ENCODE data around the gene TIMM50. TPM values are rescaled to one million over a fixed set of nuclear protein-coding genes. Genes with fewer than 3 reads are reported as not detected.
A peak's percentile ranks its signal among the peaks of the same experiment; 100 is the strongest.
"Not testable (repeated sequence)": the region's sequence is repeated elsewhere in the genome, so short reads cannot be mapped to it uniquely, and the experiment has no call there.

Gene TIMM50
- total and polyA plus RNA-seq, 2 of the 13 experiments (the other 11 are each of a cell fraction or from before 2014, with no cell fraction given): 91.1 to 92.5 TPM

GRCh38 chr19:39451257-39451656 is 29.4 kb upstream of the TIMM50 start:
- POLR2A ChIA-PET; H3K27me3 ChIP-seq (ENCODE audit: control insufficient read depth in 1 of 2, insufficient read depth in 2 of 2, low read length in 2 of 2); H2AFZ ChIP-seq (ENCODE audit: low read length); in situ Hi-C loops (cut with HindIII; ENCODE audit: extremely low pct_ligation_motif_present, low pct_unique_long_range_greater_than_20kb); CTCF ChIA-PET (ENCODE audit: low intra/inter-chr PET ratio, low total read pairs); H4K20me1 ChIP-seq (ENCODE audit: insufficient read depth, low read length); ATAC-seq; H3K4me2 ChIP-seq (ENCODE audit: low read depth, low read length); H3K27ac ChIP-seq (ENCODE audit: extremely low read length, insufficient read depth, low read length); FAIRE-seq; DNase-seq (ENCODE audit: low spot score); H3K9me3 ChIP-seq (ENCODE audit: low read length); intact Hi-C loops (cut with micrococcal nuclease; ENCODE audit: unreplicated experiment); H3K4me3 ChIP-seq (replicated peaks in 1 of 3; ENCODE audit: insufficient read depth in 1 of 3, low read depth in 2 of 3, low read length in 3 of 3); BruUV-seq (replicated peaks); H3K9ac ChIP-seq (ENCODE audit: insufficient read depth, low read depth, low read length): not testable (repeated sequence)
- Histone ChIP-seq H3K36me3 (replicated peaks in 1 of 2; ENCODE audit: control insufficient read depth in 1 of 2, insufficient read depth in 2 of 2, low read length in 2 of 2) (peaks cover 16 to 40% of the 10 kb centered on the region in 2 experiments; a peak in 4 of 5 replicates), H3K79me2 (ENCODE audit: insufficient read depth, low read length) (peaks cover 64% of the 10 kb centered on the region), H3K4me1 (ENCODE audit: insufficient read depth, low read length) (peaks cover 52% of the 10 kb centered on the region)
- WGBS (ENCODE audit: low lambda C conversion rate): 95% methylated on average over 8 of the region's 8 CpGs
- TF ChIP-seq RXRA (CRISPR knock-in tag; IDR thresholded peaks at IDR 0.05) (peak; percentile 18; the same call in 1 of the 2 replicates), RARA (CRISPR knock-in tag; IDR thresholded peaks at IDR 0.05) (peak; percentile 49), HNF4A (CRISPR knock-in tag; IDR thresholded peaks at IDR 0.05) (peak; percentile 22; the same call in 1 of the 2 replicates), ZBTB33 (CRISPR knock-in tag; IDR thresholded peaks at IDR 0.05) (peak; percentile 93), ZNF121 (CRISPR knock-in tag; IDR thresholded peaks at IDR 0.05) (peak; percentile 41; the same call in 1 of the 2 replicates)

GRCh38 chr19:39463403-39463802 is 17.2 kb upstream of the TIMM50 start:
- DNase-seq (ENCODE audit: low spot score) (no peak), FAIRE-seq (no peak), ATAC-seq (no peak)
- H4K20me1 ChIP-seq (ENCODE audit: insufficient read depth, low read length): no peaks in the 10 kb centered on the region
- peaks cover 41 to 75% of the 10 kb centered on the region in 2 experiments for H3K36me3 ChIP-seq (replicated peaks in 1 of 2; ENCODE audit: control insufficient read depth in 1 of 2, insufficient read depth in 2 of 2, low read length in 2 of 2)
- ChIA-PET CTCF (ENCODE audit: low intra/inter-chr PET ratio, low total read pairs) (no interaction called here), POLR2A (interaction anchor here (1.0 kb wide), 1 partner anchor 17 kb away, joined by 3 read pairs; the partner anchor contains the start of gene TIMM50)
- intact Hi-C loops (cut with micrococcal nuclease; ENCODE audit: unreplicated experiment) (no loop called here), in situ Hi-C loops (cut with HindIII; ENCODE audit: extremely low pct_ligation_motif_present, low pct_unique_long_range_greater_than_20kb) (no loop called here)
- H3K9me3 ChIP-seq (ENCODE audit: low read length): no peaks in the 10 kb centered on the region
- no peaks in the 10 kb centered on the region for H3K4me1 ChIP-seq (ENCODE audit: insufficient read depth, low read length)
- H3K9ac ChIP-seq (ENCODE audit: insufficient read depth, low read depth, low read length): no peak overlapping the region
- WGBS (ENCODE audit: low lambda C conversion rate): 84% methylated on average over 3 of the region's 3 CpGs
- H3K27ac ChIP-seq (ENCODE audit: extremely low read length, insufficient read depth, low read length): no peak overlapping the region
- TF ChIP-seq ZNF569 (CRISPR knock-in tag; IDR thresholded peaks at IDR 0.05; ENCODE audit: borderline replicate concordance) (no peak), ZBTB38 (CRISPR knock-in tag; IDR thresholded peaks at IDR 0.05) (no peak), ZNF570 (CRISPR knock-in tag; IDR thresholded peaks at IDR 0.05; ENCODE audit: borderline replicate concordance) (no peak), IKZF1 (IDR thresholded peaks at IDR 0.05) (no peak)
- no peak overlapping the region for H3K4me3 ChIP-seq (replicated peaks in 1 of 3; ENCODE audit: insufficient read depth in 1 of 3, low read depth in 2 of 3, low read length in 3 of 3)
- H3K27me3 ChIP-seq (ENCODE audit: control insufficient read depth in 1 of 2, insufficient read depth in 2 of 2, low read length in 2 of 2): no peaks in the 10 kb centered on the region
- no peaks in the 10 kb centered on the region for H3K79me2 ChIP-seq (ENCODE audit: insufficient read depth, low read length)
- H3K4me2 ChIP-seq (ENCODE audit: low read depth, low read length): no peak overlapping the region
- no peak overlapping the region for H2AFZ ChIP-seq (ENCODE audit: low read length)
- BruUV-seq (replicated peaks): no TSS peak

Measured in HepG2 (cell line).